D721Med (cell line): ENCODE measurements around the gene FAAP100.

Experiments
- DNase-seq: peaks from one replicate; pipeline ENCODE4 v3.0.0; 2011; ENCODE audit warnings: low spot score; ENCODE audit not compliant: insufficient read length
- FAIRE-seq: peaks from 2 replicates; lab custom pipeline; 2011; peaks lifted over from hg19 to GRCh38; lab: Jason Lieb, UNC
- CTCF ChIP-seq: IDR thresholded peaks from 2 replicates; pipeline ENCODE4 v1.5.1; 2012; ENCODE audit warnings: mild to moderate bottlenecking, control low read depth; ENCODE audit not compliant: insufficient read depth; ENCODE audit errors: missing control alignments

Gene FAAP100

GRCh38 chr17:81509972-81510784 is 42.0 kb downstream of the FAAP100 start:
- no peak for TF ChIP-seq CTCF
- FAIRE-seq, result no peak
- no peak for DNase-seq

GRCh38 chr17:81509207-81509971 is 42.8 kb downstream of the FAAP100 start:
- no peak for FAIRE-seq
- no peak for DNase-seq
- no peak for TF ChIP-seq CTCF

- FAIRE-seq, result no peak
- DNase-seq, result no peak
- TF ChIP-seq CTCF, result no peak
Measured at GRCh38 chr17:81508639-81509206, 43.4 kb downstream of the FAAP100 start.

GRCh38 chr17:81503619-81504018 is 48.5 kb downstream of the FAAP100 start:
- DNase-seq (no peak), FAIRE-seq (no peak)
- TF ChIP-seq CTCF, result no peak

DNA sequence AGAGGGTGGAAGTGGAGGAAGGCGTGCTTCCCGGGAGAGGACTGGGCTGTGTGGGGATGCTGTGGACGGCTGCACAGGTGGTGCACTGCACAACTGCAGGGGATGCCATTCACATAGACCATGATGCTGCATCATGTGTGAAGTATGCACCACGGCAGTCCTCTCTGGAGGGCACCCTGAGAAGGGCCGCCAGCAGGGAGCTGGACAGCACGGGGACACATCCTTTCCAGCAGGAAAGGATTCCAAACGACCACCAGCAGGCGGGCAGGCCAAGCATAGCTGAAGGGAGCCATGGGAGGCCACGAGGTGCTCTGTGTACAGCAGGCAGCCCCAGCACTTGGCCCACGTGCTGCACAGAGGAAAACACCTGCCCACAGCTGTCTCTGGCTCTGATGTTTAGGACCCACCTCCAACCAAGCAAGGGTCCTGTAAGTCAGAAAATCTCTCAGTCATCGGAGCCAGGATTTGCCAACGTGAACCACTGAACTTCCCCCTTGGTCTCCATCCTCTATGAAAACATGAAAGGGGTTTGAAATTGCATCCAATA is 49.6 kb downstream of the FAAP100 start:
- TF ChIP-seq CTCF, result no peak
- FAIRE-seq (no peak), DNase-seq (no peak)

DNA sequence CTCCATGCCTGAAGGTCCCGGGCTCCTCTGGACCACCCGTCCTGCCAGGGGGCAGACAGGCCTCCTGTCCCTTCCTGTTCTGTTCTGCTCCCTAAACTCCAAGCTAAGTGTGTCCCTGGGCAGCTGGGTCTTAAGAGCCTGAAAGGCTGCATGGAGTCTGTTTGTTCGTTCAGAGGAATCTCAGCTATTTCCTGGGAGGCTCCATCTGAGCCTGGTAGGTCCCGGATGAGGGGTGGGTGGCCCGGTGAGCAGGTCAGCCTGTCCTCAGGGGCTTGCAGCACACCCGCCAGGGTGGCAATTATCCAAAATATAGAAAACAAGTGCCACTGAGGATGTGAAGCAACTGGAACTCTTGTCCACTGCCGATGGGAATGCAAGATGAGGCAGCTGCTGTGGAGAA is 52.1 kb downstream of the FAAP100 start:
- FAIRE-seq (no peak), DNase-seq (no peak)
- TF ChIP-seq CTCF, result no peak
